Stimulated activated CD4-positive, alpha-beta T cell treated with anti-CD3 and anti-CD28 coated beads, Interleukin-15, amount 100 ng/mL, for 24 hours (primary cell): ENCODE measurements around the gene ACVR1.
A peak's percentile ranks its signal among the peaks of the same experiment; 100 is the strongest.
"Not testable (repeated sequence)": the region's sequence is repeated elsewhere in the genome, so short reads cannot be mapped to it uniquely, and the experiment has no call there.

ENCODE experiments used
- DNase-seq: peaks from one replicate; pipeline ENCODE4 v3.0.0-alpha.2; 2020

The ACVR1 gene

GRCh38 chr2:157786663-157787363, 89.3 kb downstream of the ACVR1 start:
- no peak for DNase-seq

GRCh38 chr2:157785866-157786662, 90.1 kb downstream of the ACVR1 start:
- no peak for DNase-seq

GRCh38 chr2:157785200-157785599, 90.9 kb downstream of the ACVR1 start:
- DNase-seq, result no peak

- DNase-seq, result no peak
Observed at GRCh38 chr2:157784823-157785175, 91.3 kb downstream of the ACVR1 start.

- peak; percentile 8 for DNase-seq
Observed at GRCh38 chr2:157784169-157784822, 91.8 kb downstream of the ACVR1 start.

GRCh38 chr2:157783245-157783644, 92.9 kb downstream of the ACVR1 start:
- no peak for DNase-seq

GRCh38 chr2:157782057-157782845, 93.9 kb downstream of the ACVR1 start:
- peak; percentile 35 for DNase-seq

GRCh38 chr2:157780211-157780610, 95.9 kb downstream of the ACVR1 start:
- DNase-seq, result no peak

GRCh38 chr2:157779794-157780193, 96.3 kb downstream of the ACVR1 start:
- no peak for DNase-seq

- DNase-seq, result peak; percentile 60
Observed at GRCh38 chr2:157777427-157777826, 98.7 kb downstream of the ACVR1 start.

GRCh38 chr2:157771234-157771633, 104.9 kb downstream of the ACVR1 start:
- no peak for DNase-seq

- no peak for DNase-seq
Observed at GRCh38 chr2:157769856-157770255, 106.3 kb downstream of the ACVR1 start.

- no peak for DNase-seq
Observed at GRCh38 chr2:157764386-157764785, 111.7 kb downstream of the ACVR1 start.

GRCh38 chr2:157761520-157761919, 114.6 kb downstream of the ACVR1 start:
- no peak for DNase-seq

- DNase-seq, result no peak
Observed at GRCh38 chr2:157760949-157761348, 115.2 kb downstream of the ACVR1 start.

- DNase-seq, result no peak
Observed at GRCh38 chr2:157759855-157760254, 116.3 kb downstream of the ACVR1 start.

GRCh38 chr2:157758586-157758985, 117.5 kb downstream of the ACVR1 start:
- DNase-seq, result no peak

GRCh38 chr2:157757500-157757899, 118.6 kb downstream of the ACVR1 start:
- no peak for DNase-seq

- DNase-seq, result not testable (repeated sequence)
Observed at GRCh38 chr2:157756447-157756846, 119.7 kb downstream of the ACVR1 start.

GRCh38 chr2:157751462-157752058, 124.6 kb downstream of the ACVR1 start:
- peak; percentile 46 for DNase-seq

- no peak for DNase-seq
Observed at GRCh38 chr2:157749684-157750083, 126.4 kb downstream of the ACVR1 start.

GRCh38 chr2:157748371-157749142, 127.6 kb downstream of the ACVR1 start:
- DNase-seq, result no peak
